HG03139 (cell line): Measurements from ENCODE around the gene TULP3.

Experiments
- ATAC-seq: cut with Tn5 transposase; IDR thresholded peaks from one replicate; pipeline ENCODE4 v1.9.1; 2021; ENCODE audit not compliant: unreplicated experiment

Gene TULP3

DNA sequence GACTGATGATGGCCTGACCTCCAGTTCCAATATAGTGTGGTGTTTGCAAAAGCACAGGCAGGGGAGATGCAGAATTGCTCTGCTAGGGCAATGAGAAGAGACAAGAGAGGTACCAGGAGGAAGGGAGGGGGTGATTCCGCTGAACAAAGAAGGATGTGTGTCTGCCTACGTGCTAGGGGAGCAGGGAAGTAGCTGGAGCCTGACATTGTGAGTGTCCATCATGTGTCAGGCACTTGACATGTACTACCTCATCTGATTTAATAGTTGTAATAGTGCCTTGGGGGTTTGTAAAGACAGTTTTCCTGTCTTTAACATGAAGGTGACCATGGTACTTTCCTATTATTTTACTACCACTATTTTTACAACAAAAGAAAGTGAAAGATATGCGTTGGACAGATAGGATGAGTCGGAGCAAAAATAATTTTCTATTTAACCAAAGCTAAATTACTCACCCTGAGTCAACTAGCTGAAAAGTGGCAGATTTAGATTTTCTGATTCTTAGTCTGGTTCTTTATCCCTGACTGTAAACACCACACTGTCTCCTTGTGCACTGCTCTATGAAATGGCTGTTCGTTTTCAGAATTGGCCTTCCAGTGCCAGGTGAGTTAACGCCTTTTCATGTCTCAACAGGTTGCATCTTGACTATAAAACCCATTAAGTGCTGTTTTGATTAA is 34.8 kb downstream of the TULP3 start:
- ATAC-seq, result no peak

DNA sequence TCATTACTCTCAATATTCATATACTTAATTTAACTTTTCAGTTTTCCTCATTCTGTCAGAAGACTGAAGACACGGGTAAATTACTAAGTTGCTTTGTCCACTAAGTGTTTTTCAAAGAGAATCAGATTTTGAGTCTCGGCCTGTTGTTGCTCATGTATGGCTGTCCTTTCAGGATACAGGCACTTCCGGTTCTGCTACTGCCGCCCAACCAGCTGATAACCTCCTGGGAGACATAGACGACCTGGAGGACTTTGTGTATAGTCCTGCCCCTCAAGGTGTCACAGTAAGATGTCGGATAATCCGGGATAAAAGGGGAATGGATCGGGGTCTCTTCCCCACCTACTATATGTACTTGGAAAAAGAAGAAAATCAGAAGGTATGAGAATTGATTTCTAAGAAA is 40.2 kb downstream of the TULP3 start:
- no peak for ATAC-seq

DNA sequence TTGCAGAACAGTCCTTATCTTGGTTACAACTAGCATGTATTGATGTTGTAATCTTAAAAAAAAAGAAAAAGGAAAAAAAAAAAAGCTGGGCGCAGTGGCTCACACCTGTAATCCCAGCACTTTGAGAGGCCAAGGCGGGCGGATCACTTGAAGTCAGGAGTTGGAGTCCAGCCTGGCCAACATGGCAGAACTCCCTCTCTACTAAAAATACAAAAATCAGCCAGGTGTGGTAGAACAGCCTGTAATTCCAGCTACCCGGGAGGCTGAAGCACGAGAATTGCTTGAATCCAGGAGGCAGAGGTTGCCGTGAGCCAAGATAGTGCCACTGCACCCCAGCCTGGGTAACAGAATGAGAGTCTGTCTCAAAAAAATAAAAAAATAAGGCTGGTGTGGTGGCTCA is 42.9 kb downstream of the TULP3 start:
- ATAC-seq, result no peak

DNA sequence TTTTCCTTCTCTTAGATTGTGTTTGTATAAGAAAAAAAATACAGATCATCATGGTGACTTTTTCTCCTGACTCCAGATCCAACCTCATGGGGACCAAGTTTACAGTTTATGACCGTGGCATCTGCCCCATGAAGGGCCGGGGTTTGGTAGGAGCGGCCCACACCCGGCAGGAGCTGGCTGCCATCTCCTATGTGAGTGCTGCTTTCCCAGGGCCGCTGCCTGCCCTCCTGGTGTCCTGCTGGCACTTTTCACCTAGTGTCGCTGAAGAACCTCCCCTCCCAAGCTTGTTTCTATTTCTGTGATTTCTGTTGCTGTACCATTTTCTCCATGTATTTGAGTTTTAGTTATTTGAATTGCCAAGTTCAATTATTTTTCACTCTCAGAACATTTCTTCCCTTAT is 43.7 kb downstream of the TULP3 start:
- ATAC-seq, result no peak

DNA sequence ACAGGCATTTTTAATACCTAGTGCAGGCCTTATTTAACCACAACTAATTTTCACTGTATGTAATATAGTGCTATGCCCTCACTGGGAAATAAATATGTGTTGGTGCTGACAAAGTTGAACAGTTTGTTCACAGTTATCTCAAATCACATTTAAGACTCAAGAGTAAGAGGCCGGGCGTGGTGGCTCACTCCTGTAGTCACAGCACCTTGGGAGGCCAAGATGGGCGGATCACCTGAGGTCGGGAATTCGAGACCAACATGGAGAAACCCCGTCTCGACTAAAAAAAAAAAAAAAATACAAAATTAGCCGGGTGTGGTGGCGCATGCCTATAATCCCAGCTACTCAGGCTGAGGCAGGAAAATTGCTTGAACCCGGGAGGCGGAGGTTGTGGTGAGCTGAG is 45.6 kb downstream of the TULP3 start:
- no peak for ATAC-seq

DNA sequence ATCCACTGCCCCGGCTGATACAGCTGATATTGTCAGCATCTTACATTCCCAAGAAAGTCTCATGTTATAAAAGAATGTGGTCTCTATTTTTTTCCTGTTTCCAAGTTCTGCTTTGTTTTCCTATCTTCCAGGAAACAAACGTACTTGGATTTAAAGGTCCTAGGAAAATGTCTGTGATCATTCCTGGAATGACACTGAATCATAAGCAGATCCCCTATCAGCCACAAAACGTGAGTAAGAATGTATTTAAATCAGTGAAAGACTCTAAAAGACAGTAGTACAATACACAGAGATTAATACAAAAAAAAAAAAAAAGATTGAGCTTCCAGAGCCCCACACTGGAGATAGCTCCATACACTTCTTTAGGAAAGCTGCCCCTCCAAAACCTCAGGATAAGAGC is 46.8 kb downstream of the TULP3 start:
- no peak for ATAC-seq

DNA sequence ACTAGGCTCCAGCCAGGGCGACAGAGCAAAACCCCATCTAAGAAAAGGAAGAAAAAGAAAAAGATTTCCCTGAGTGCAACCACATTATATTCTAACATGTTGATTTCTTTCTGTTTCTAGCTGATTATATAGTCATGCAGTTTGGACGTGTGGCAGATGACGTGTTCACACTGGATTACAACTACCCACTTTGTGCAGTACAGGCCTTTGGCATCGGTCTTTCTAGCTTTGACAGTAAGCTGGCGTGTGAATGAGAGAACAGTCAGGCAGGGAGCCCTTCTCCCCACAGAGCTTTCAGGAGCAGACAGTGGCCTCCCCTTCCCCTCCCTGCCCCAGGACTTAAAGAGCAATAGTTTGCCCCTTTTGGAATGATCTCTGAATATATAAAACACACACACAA is 48.5 kb downstream of the TULP3 start:
- no peak for ATAC-seq

DNA sequence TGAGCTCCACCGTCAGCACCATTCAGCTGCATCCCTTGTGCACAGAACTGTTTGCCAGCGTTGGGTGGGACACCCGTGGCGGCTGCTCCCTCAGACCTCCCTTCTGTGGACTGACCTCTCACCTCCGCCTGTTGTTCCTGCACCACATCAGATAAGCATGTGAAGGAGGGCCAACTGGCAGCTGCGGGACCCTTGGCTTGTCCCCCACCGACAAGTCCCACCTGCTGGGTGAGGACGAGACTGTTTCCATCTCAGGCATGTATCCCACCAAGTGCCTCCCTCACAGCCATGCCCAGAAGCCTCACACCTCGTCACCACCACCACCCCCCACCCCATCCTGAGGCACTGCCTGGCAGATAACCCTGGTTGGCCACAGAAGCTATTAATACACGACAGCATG is 49.9 kb downstream of the TULP3 start:
- ATAC-seq, result no peak

DNA sequence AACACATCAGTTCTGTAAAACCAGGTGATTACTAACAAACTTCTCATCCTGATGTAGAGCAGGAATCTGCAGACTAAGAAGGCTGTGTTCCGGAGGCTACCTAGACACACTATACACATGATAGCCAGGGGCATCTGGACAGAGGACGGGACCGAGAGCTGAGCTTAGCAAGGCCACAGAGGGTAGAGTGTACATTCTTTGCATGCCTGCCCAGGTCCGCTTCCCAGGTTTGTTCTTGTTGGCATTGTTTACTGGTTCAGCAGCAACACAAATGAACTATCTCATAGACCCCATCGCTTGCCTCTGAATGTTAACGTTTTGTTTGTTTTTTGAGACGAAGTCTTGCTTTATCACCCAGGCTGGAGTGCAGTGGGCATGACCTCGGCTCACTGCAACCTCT is 50.8 kb downstream of the TULP3 start:
- ATAC-seq, result no peak

DNA sequence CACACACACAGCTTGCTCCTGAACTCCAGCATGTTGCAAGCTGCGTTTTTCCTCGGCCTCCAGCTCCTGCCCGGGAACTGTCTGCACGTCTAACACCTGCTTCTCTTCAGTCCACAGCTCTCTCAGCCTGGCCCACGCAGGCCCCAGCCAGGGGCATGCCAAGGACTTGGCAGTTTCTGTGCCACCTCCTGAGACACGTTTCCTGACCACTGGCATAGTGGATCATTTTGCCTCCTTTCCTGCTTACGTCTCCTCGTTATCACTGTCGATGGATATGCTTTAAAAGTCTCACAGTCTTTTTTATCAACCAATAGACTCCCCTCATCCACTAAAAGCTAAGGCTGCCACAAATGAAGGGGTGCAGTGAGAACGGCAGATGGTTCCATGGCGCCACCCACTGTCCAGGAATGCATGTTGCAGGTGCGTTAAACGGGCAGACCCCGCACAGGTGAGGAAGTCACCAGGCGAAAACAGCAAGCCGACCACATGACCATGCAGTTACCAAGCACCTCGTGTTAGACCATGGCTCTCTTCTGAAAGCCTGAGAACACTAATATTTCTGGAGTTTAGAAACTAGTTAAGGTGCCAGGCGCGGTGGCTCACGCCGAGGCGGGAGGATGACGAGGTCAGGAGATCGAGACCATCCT is 53.8 kb downstream of the TULP3 start:
- ATAC-seq, result no peak

DNA sequence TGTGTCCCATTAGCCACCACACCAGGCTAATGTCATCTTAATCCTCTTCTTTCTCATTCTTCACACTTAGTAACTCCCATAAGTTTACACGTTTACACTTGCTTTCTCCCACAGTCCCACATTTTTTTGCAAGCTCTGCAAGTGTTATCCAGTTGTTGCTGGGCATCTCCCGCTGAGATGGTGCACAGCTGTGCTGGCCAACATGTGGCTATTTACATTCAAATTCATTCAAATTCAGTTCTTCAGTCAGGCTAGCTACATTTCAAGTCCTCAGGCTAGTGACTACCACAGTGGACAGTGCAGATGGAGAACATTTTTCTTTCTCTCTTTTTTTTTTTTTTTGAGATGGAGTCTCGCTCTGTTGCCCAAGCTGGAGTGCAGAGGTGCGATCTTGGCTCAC is 58.7 kb downstream of the TULP3 start:
- no peak for ATAC-seq

DNA sequence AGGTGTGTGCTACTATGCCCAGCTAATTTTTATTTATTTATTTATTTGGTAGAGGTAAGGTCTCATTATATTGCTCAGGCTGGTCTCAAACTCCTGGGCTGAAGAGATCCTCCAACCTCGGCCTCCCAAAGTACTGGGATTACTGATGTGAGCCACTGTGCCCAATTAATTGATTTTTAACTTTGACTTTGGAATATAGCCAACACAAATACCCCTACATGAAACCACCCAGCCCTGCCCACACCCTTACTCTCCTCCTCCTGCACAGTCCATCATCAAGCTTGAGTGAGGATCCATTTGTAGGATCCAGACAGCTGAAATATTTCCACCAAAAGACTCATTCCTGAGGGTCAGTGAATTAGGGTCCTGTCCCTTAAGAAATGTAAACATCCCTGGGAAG is 65.2 kb downstream of the TULP3 start:
- no peak for ATAC-seq

DNA sequence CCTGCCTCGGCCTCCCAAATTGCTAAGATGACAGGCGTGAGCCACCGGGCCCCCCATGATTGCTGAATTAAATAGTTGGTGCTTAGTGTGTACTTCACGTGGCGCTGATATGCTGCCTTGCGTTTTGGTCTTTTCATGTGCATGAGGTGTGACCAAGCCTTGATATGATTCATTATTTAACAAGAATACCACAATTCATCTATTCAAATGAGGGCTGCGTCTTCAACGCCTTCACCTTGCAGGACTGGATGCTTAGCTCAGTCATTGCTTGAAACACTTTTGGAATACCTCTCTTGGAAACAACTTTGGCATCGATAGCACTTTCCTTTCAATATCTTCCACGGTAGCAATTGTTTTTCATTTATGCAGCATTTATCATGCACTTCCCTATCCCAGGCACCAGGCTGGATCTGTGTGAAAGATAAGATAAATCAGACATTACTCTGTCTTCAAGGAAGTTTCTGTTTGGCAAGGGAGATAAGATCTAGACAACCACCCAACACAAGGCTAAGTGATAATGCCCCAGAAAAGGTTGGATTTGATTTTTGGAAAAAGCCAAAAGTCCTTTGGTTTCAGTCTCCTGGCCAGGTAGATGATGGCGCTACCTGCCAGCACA is 67.2 kb downstream of the TULP3 start:
- ATAC-seq, result no peak

DNA sequence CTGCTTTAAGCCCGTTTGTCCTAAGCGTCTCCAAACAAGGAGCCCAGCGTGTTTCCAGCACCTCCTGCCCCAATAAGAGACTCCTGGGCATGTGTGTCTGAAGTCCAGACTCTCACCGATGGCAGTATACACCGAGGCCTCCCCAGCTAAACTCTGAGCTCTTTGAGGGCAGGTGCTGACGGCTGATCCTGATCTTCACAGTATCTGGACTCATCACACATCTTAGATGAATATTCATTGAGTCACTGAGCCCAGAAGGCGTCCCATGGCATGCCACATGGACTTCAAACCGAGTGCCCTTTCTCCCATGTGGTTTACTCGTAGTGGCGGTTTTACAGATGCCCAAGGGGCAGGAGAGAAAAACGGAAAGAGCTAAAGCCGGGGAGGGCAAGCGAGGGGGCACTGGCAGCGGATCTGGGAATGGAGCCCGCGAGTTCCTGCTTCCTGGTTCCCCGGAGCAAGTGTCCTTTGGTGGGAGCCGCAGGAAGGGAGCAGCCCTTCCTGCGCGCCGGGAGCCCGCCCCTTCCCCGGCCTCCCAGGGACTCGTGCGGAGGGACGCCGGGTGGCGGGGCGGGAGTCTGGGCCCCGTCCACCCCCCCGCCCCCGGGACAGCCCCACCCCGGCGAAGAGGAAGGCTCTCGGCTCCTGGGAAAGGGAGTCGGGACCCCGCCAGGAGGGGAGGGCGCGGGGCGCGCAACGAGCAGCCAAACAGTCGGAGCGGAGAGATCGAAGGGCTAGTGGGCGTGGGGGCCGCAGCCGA is 67.9 kb downstream of the TULP3 start:
- ATAC-seq, result no peak

DNA sequence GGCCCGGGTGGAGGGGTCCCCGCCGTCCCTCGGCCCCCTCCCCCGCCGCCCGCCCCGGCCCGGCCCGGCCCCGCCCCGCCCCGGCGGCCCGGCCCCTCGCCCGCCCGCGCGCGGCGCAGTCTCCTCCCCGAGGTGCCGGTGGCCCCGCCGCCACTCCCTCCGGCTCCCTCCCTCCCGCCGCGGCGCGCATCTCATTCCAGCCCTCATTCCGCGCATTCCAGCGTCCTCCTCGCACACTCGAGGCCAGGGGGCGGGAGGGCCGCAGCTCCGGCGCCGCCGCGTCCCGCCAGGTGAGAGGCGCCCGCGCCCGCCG is 68.5 kb downstream of the TULP3 start, which contains the start of gene TEAD4:
TEAD4 (plus strand) TSS at position 206 of the 313 bp plus-strand sequence.
- no peak for ATAC-seq

DNA sequence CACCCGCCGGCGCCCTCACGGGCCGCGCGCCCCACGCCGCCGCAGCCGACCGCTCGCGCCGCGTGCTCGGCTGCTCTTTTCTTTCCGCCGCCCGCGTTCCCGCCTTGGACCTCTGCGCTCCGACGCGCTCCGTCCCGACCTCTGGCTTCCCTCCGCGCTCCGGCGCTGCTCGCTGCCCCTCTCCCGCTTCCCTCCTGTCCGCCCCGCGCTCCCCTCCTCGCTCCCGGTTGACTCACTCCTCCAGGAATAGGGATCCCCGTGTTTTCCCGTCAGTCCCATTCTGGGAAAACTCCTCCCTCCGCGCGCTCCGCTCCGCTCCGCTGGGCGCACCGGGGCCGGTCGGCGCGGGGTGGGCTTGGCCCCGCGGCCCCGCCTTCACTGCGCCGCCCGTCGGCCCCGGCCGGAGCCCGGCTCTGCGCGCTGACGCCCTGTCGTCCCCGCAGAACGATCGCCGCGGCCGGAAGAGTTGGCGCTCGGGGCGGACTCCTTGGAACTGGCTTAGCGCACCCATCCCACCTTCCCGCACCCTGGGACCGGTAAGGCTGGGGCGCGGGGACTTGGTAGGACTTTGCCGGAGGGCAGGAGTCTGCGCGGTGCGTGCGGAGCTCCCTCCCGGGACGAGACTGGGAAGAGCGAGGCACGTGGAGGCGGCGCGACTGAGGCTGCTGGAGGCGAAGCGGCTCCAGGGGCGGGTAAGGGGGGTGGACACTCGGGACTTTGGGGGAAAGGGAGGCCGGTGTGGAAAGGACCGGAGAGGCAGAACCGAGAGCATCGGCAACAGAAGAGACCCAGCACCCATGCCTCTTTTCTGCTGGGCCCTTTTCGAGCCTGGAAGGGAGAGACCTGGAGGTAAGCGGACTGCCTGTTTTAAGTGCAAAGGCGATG is 69.1 kb downstream of the TULP3 start:
- no peak for ATAC-seq

DNA sequence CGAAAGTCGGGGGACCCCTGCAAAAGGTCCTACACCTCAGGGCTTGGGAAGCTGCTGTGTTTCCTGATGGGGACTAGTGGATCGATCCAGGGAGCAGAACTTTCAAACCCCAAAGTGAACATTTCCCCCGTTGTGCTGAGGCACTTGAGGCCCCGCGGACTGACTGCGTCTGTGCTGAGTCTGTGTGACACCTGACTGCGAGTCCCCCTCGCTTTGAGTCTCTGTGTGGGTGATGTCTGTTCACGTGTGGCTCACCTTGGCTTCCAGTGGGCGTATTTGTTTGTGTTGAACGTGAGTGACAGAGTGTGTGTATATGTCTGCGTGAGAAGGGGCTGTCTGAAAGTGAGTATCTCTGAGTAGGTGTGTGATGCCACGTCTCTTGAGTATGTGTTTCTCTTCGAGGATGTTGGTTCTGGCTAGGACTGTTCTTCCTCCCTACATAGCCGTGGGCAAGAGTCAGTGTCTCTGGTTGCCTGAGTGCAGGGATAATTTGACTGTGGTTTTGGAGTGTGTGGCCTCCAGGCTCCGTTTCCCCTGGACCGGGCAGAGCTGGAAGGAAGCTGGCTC is 69.8 kb downstream of the TULP3 start:
- ATAC-seq, result no peak

DNA sequence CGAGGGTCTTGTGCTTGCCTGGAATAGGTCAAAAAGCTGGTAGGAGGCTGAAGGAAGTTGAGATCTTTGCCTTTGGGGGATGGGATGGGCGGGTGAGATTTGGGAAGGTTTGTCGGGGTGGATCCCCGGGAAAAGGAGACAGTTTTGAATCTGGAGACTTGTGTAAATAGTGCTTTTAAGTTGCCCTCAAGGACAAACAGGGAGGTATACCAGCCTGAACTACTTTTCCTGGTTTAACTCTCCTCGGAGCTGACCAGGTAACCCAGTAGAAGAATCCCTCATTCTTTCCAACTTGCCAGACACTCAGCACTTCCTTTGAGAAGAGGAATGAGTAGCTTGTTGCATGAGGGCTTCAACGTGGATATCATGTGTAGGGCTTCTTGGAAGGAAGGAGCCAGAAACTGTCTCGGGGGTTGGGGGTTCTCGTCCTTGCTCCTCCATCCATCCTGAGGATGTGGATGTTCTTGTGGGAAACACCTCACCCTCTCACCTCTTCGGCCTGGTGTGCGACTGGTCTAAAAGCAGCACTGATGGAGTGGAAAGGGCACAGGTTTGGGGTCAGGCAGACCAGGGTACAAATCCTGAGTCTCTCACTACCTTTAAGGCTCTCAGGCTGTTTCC is 70.4 kb downstream of the TULP3 start:
- ATAC-seq, result no peak

DNA sequence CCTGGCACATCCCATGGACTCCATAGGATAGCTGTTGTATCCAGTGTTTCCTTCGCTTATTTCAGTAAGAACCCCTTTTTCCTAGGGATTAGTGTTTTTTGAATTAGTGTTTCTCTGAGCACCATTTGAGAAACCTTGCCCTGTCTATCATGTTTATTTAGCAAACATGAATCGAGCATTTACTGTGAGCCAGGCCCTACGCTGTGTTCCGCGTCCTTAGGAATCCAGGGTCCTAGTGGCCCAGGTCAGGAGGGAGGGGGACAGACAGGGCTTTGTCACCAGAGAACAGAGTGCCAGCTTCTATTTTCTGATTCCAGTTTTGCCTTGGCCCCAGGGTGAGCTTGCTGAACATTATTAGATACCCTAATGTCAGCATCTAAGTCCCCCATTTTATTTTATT is 71.0 kb downstream of the TULP3 start:
- no peak for ATAC-seq

DNA sequence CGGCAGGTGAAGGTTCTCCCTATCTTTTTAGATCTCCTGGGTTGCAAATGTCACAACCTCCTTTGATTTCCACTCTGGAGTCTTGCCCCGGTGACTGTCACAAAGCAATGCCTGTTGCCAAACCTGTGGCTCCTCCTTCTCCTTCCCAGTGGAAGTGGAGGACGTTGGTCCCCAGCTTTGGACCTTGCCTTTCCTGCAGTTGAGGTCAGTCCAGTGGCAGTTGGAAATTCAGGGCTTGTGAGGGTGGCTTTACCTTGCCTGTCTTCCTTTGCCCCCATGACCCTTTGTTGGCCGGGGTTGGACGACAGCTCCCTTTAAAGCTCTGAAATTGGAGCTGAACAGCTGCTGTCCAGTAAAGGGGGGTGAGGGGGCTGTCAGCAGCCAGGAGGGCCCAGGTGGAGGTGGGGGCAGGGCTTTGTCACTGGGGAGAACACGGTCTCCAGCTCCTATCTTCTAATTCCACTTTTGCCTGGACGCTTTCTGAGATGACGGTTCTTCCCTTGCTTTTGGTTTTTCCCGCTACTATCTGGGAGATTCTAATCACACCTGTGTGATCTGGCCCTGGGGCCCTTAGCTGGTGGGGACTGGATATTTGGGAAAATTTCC is 72.6 kb downstream of the TULP3 start:
- no peak for ATAC-seq
